Duodenal mucosa (tissue), 2 donors: ENCODE data around the gene ADGB.
"Not testable (repeated sequence)": the region's sequence is repeated elsewhere in the genome, so short reads cannot be mapped to it uniquely, and the experiment has no call there.

ENCODE experiments used
- H3K27ac ChIP-seq: one replicate; pipeline ENCODE4 v1.7.0; 2013; ENCODE audit warnings: low read depth, low read length
- H3K27me3 ChIP-seq, 2 donors: one replicate each; pipeline ENCODE4 v1.7.0; 2013; ENCODE audit warnings: low read length in 2 of 2, control low read depth in 1 of 2; ENCODE audit not compliant: insufficient read depth in 2 of 2, control insufficient read depth in 1 of 2
- H3K36me3 ChIP-seq, 2 donors: one replicate each; pipeline ENCODE4 v1.7.0; 2013; ENCODE audit warnings: low read length in 2 of 2, control low read depth in 1 of 2; ENCODE audit not compliant: insufficient read depth in 2 of 2, control insufficient read depth in 1 of 2
- H3K4me1 ChIP-seq, 2 donors: one replicate each; pipeline ENCODE4 v1.7.0; 2013; ENCODE audit warnings: low read length in 2 of 2, control low read depth in 1 of 2; ENCODE audit not compliant: insufficient read depth in 2 of 2, control insufficient read depth in 1 of 2
- H3K4me3 ChIP-seq, 2 donors: one replicate each; pipeline ENCODE4 v1.7.0; 2013; ENCODE audit warnings: low read length in 2 of 2, low read depth in 1 of 2
- H3K9ac ChIP-seq, 2 donors: one replicate each; pipeline ENCODE4 v1.7.0; 2013; ENCODE audit warnings: low read length in 2 of 2, low read depth in 1 of 2
- H3K9me3 ChIP-seq, 2 donors: one replicate each; pipeline ENCODE4 v1.7.0; 2013; ENCODE audit warnings: low read length in 2 of 2, control low read depth in 1 of 2; ENCODE audit not compliant: control insufficient read depth in 1 of 2

ADGB gene

DNA sequence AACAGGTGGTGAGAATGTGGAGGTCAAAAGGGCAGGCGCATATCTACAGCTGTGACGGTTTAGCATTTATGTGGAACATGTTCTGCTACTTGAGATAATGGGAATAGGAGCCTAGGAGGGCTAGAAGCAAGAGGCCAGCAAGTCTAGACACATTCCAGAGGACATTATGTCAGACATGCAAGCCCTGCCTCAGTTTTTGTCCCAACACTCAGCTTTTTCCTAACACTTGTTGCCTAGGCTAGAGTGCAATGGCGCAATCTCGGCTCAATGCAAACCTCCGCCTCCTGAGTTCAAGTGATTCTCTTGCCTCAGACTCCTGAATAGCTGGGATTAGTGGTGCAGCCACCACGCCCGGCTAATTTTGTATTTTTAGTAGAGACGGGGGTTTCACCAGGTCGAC lies 210.2 kb downstream of the ADGB start:
- not testable (repeated sequence) for H3K4me1 ChIP-seq, H3K36me3 ChIP-seq, H3K9ac ChIP-seq, H3K4me3 ChIP-seq, H3K27me3 ChIP-seq, H3K27ac ChIP-seq, H3K9me3 ChIP-seq

DNA sequence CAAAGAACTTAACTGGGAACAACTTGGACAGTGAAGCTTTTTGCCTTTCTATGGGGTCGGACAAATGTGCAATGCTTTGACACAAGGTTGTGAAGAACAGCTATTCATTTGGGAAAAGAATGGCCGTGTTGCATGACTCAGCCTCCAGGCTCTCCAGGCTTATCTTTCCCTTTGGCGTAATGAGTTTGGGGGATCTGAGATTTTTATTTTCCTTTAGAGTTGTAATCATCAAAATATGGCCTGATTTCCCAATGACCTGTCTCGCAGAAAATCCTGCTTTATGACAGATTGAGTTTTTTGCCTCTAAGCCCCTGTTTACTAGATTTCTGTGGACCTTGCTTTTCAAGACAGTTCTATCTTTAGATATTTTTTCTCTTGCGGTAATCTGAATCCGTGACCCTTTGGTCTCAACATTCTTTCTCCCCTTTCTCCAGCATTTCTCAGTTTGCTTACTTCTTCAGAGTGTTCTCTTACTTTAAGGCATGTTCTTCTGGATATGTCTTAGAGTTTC lies 214.1 kb downstream of the ADGB start:
- not testable (repeated sequence) for H3K9ac ChIP-seq, H3K27ac ChIP-seq, H3K4me3 ChIP-seq, H3K4me1 ChIP-seq, H3K36me3 ChIP-seq, H3K9me3 ChIP-seq, H3K27me3 ChIP-seq

GRCh38 chr6:146813554-146813953 lies 214.8 kb downstream of the ADGB start:
- Histone ChIP-seq H3K27ac (no peak overlapping the region), H3K27me3 (no peaks in the 10 kb centered on the region), H3K9me3 (no peaks in the 10 kb centered on the region), H3K9ac (no peak overlapping the region), H3K36me3 (no peaks in the 10 kb centered on the region), H3K4me1 (no peaks in the 10 kb centered on the region), H3K4me3 (no peak overlapping the region)

GRCh38 chr6:146814148-146814750 lies 215.5 kb downstream of the ADGB start:
- H3K9ac ChIP-seq, result no peak overlapping the region
- no peak overlapping the region for H3K4me3 ChIP-seq
- no peaks in the 10 kb centered on the region for H3K9me3 ChIP-seq
- H3K4me1 ChIP-seq, result no peaks in the 10 kb centered on the region
- H3K36me3 ChIP-seq, result no peaks in the 10 kb centered on the region
- H3K27me3 ChIP-seq, result no peaks in the 10 kb centered on the region
- H3K27ac ChIP-seq, result no peak overlapping the region

- not testable (repeated sequence) for H3K9me3 ChIP-seq, H3K36me3 ChIP-seq, H3K4me3 ChIP-seq, H3K4me1 ChIP-seq, H3K9ac ChIP-seq, H3K27ac ChIP-seq, H3K27me3 ChIP-seq
Observed at GRCh38 chr6:146815511-146816462, 217.0 kb downstream of the ADGB start.

- H3K9me3 ChIP-seq, result no peaks in the 10 kb centered on the region
- no peaks in the 10 kb centered on the region for H3K4me1 ChIP-seq
- H3K27ac ChIP-seq, result no peak overlapping the region
- no peak overlapping the region for H3K9ac ChIP-seq
- H3K27me3 ChIP-seq, result no peaks in the 10 kb centered on the region
- H3K4me3 ChIP-seq, result no peak overlapping the region
- H3K36me3 ChIP-seq, result no peaks in the 10 kb centered on the region
Observed at GRCh38 chr6:146819596-146820320, 221.0 kb downstream of the ADGB start.

GRCh38 chr6:146827216-146827928 lies 228.6 kb downstream of the ADGB start:
- Histone ChIP-seq H3K9me3 (no peaks in the 10 kb centered on the region), H3K4me3 (no peak overlapping the region)

GRCh38 chr6:146829792-146830565 lies 231.2 kb downstream of the ADGB start:
- Histone ChIP-seq H3K4me1 (no peaks in the 10 kb centered on the region), H3K27me3 (no peaks in the 10 kb centered on the region), H3K27ac (no peak overlapping the region), H3K4me3 (no peak overlapping the region), H3K36me3 (no peaks in the 10 kb centered on the region), H3K9ac (no peak overlapping the region), H3K9me3 (no peaks in the 10 kb centered on the region)

More at GRCh38 chr6:146827216-146827928, 228.6 kb downstream of the ADGB start:
- Histone ChIP-seq H3K27me3 (no peaks in the 10 kb centered on the region), H3K9ac (no peak overlapping the region), H3K4me1 (no peaks in the 10 kb centered on the region), H3K27ac (no peak overlapping the region), H3K36me3 (no peaks in the 10 kb centered on the region)

GRCh38 chr6:146833157-146833556 lies 234.4 kb downstream of the ADGB start:
- Histone ChIP-seq H3K27ac (no peak overlapping the region), H3K4me1 (no peaks in the 10 kb centered on the region), H3K9ac (no peak overlapping the region), H3K9me3 (no peaks in the 10 kb centered on the region), H3K36me3 (no peaks in the 10 kb centered on the region), H3K4me3 (no peak overlapping the region), H3K27me3 (no peaks in the 10 kb centered on the region)
